ENCODE measurements around the gene ACAN.

ACAN gene

DNA sequence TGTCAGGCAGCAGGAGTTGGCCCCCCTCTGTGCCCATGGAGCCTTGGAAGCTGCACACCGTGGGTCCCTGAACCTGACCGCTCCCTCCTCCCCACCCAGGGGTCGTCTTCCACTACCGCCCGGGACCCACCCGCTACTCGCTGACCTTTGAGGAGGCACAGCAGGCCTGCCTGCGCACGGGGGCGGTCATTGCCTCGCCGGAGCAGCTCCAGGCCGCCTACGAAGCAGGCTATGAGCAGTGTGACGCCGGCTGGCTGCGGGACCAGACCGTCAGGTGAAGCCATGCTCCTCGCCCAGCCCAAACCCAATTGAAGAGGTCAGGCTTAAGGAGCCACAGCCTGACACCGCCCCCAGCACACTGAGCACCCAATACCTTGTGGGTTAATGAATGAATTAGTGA is 43.9 kb downstream of the ACAN start:
- Histone ChIP-seq H3K4me3 (replicated peaks; ENCODE audit: low read depth, low read length) (no peak overlapping the region), H3K27me3 (replicated peaks; ENCODE audit: control insufficient read depth, insufficient read depth, low read length) (peaks cover 1% of the 10 kb centered on the region; the same call in 1 of the 2 replicates), H3K36me3 (ENCODE audit: control insufficient read depth, insufficient read depth, low read length) (no peaks in the 10 kb centered on the region)
- TF ChIP-seq, protein P1, sequence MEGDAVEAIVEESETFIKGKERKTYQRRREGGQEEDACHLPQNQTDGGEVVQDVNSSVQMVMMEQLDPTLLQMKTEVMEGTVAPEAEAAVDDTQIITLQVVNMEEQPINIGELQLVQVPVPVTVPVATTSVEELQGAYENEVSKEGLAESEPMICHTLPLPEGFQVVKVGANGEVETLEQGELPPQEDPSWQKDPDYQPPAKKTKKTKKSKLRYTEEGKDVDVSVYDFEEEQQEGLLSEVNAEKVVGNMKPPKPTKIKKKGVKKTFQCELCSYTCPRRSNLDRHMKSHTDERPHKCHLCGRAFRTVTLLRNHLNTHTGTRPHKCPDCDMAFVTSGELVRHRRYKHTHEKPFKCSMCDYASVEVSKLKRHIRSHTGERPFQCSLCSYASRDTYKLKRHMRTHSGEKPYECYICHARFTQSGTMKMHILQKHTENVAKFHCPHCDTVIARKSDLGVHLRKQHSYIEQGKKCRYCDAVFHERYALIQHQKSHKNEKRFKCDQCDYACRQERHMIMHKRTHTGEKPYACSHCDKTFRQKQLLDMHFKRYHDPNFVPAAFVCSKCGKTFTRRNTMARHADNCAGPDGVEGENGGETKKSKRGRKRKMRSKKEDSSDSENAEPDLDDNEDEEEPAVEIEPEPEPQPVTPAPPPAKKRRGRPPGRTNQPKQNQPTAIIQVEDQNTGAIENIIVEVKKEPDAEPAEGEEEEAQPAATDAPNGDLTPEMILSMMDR (IDR thresholded peaks at IDR 0.05; ENCODE audit: insufficient read depth, low read length, poor library complexity, severe bottlenecking): no peak
- DNase-seq (ENCODE audit: extremely low read depth, insufficient read length): no peak

DNA sequence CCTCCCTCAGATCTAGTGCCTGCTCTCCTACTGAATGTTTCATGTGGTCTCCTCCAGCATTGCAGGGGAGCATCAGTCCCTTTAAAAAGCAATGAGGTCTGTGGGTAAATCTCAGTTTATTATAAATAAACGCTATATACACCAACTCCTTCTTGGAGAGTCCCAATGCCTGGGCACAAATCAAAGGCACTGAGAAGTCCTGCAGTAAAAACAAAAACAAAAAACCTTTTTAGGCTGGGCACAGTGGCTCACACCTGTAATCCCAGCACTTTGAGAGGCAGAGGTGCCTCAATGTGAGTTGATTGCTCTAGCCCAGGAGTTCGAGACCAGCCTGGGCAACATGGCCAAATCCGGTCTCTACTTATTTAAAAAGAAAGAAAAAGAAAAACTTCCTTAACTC is 45.0 kb downstream of the ACAN start:
- H3K4me3 ChIP-seq (replicated peaks; ENCODE audit: low read depth, low read length): no peak overlapping the region
- H3K27me3 ChIP-seq (replicated peaks; ENCODE audit: control insufficient read depth, insufficient read depth, low read length): peaks cover 1% of the 10 kb centered on the region; the same call in 1 of the 2 replicates
- TF ChIP-seq, protein P1 (IDR thresholded peaks at IDR 0.05; ENCODE audit: insufficient read depth, low read length, poor library complexity, severe bottlenecking): no peak
- no peak for DNase-seq (ENCODE audit: extremely low read depth, insufficient read length)
- H3K36me3 ChIP-seq (ENCODE audit: control insufficient read depth, insufficient read depth, low read length): no peaks in the 10 kb centered on the region

DNA sequence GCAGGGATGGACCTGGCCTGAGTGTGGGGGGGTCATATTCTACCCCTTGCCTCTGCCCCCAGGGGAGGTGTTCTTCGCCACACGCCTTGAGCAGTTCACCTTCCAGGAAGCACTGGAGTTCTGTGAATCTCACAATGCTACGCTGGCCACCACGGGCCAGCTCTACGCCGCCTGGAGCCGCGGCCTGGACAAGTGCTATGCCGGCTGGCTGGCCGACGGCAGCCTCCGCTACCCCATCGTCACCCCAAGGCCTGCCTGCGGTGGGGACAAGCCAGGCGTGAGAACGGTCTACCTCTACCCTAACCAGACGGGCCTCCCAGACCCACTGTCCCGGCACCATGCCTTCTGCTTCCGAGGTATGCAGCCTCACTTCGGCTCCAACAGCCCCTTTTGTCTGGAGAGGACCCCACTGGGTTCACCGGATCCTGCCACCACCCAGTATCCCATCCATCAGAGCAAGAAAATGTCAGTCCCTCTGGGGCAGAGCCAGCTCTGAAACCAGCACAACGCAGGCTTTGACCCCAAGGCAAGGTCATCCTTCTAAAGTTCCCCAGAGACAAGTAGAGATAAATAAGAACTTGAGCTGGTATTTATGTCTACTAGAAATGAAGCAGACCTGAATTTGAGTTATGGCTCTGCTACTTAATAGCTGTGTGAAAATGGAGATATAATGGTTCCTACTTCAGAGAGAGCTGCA is 46.3 kb downstream of the ACAN start:
- TF ChIP-seq, protein P1 (IDR thresholded peaks at IDR 0.05; ENCODE audit: insufficient read depth, low read length, poor library complexity, severe bottlenecking): no peak
- H3K4me3 ChIP-seq (replicated peaks; ENCODE audit: low read depth, low read length): no peak overlapping the region
- no peak for DNase-seq (ENCODE audit: extremely low read depth, insufficient read length)
- no peaks in the 10 kb centered on the region for H3K36me3 ChIP-seq (ENCODE audit: control insufficient read depth, insufficient read depth, low read length)
- peaks cover 1% of the 10 kb centered on the region; the same call in 1 of the 2 replicates for H3K27me3 ChIP-seq (replicated peaks; ENCODE audit: control insufficient read depth, insufficient read depth, low read length)

DNA sequence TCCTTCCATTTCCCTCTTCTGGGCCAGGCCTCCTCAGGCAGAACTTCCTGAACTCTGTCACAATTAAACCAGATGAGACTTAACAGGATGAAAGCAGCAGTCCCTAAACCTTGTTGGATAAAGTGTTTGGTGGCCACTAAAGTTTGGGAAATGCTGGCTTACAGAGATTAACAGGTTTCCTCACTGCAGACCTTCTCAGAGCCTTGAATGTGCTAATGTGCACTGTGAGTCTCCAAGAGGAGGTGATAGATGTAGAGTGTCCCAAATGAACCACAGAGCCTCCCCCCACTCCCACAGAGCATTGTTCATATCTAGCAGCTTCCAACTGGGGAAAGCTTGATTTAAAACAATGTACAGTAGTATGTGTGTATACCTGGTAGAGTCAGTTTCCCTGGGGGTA is 49.2 kb downstream of the ACAN start:
- TF ChIP-seq, protein P1 (IDR thresholded peaks at IDR 0.05; ENCODE audit: insufficient read depth, low read length, poor library complexity, severe bottlenecking): no peak
- DNase-seq (ENCODE audit: extremely low read depth, insufficient read length): no peak
- peaks cover 1% of the 10 kb centered on the region; the same call in 1 of the 2 replicates for H3K27me3 ChIP-seq (replicated peaks; ENCODE audit: control insufficient read depth, insufficient read depth, low read length)
- H3K36me3 ChIP-seq (ENCODE audit: control insufficient read depth, insufficient read depth, low read length): no peaks in the 10 kb centered on the region
- no peak overlapping the region for H3K4me3 ChIP-seq (replicated peaks; ENCODE audit: low read depth, low read length)

DNA sequence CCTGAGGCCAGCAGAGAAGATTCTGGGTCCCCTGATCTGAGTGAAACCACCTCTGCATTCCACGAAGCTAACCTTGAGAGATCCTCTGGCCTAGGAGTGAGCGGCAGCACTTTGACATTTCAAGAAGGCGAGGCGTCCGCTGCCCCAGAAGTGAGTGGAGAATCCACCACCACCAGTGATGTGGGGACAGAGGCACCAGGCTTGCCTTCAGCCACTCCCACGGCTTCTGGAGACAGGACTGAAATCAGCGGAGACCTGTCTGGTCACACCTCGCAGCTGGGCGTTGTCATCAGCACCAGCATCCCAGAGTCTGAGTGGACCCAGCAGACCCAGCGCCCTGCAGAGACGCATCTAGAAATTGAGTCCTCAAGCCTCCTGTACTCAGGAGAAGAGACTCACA is 55.7 kb downstream of the ACAN start:
- Histone ChIP-seq H3K27me3 (replicated peaks; ENCODE audit: control insufficient read depth, insufficient read depth, low read length) (peaks cover 2% of the 10 kb centered on the region; the same call in 1 of the 2 replicates), H3K4me3 (replicated peaks; ENCODE audit: low read depth, low read length) (no peak overlapping the region), H3K36me3 (ENCODE audit: control insufficient read depth, insufficient read depth, low read length) (no peaks in the 10 kb centered on the region)
- DNase-seq (ENCODE audit: extremely low read depth, insufficient read length): no peak
- TF ChIP-seq, protein P1 (IDR thresholded peaks at IDR 0.05; ENCODE audit: insufficient read depth, low read length, poor library complexity, severe bottlenecking): no peak

All from GM06990 (cell line).